Mucosa of stomach (tissue), 1 donor: Measurements from ENCODE around the gene PLEKHF1.

Source experiments
- H3K27me3 ChIP-seq: one replicate; pipeline ENCODE4 v1.7.0; 2013; ENCODE audit warnings: mild to moderate bottlenecking, low read length; ENCODE audit not compliant: control insufficient read depth, insufficient read depth
- H3K36me3 ChIP-seq: one replicate; pipeline ENCODE4 v1.7.0; 2013; ENCODE audit warnings: low read length; ENCODE audit not compliant: control insufficient read depth, insufficient read depth
- H3K4me1 ChIP-seq: one replicate; pipeline ENCODE4 v1.7.0; 2013; ENCODE audit warnings: mild to moderate bottlenecking, low read length; ENCODE audit not compliant: control insufficient read depth, insufficient read depth
- H3K4me3 ChIP-seq: one replicate; pipeline ENCODE4 v1.7.0; 2013; ENCODE audit warnings: low read length
- H3K9ac ChIP-seq: one replicate; pipeline ENCODE4 v1.7.0; 2013; ENCODE audit warnings: mild to moderate bottlenecking, low read length, moderate library complexity
- H3K9me3 ChIP-seq: one replicate; pipeline ENCODE4 v1.7.0; 2013; ENCODE audit warnings: mild to moderate bottlenecking, low read length, moderate library complexity; ENCODE audit not compliant: control insufficient read depth
- donor health status: Pancreatic carcinoma.

Gene PLEKHF1

GRCh38 chr19:29658221-29658991 is 6.9 kb upstream of the PLEKHF1 start:
- H3K36me3 ChIP-seq: no peaks in the 10 kb centered on the region
- no peak overlapping the region for H3K4me3 ChIP-seq
- no peak overlapping the region for H3K9ac ChIP-seq
- no peaks in the 10 kb centered on the region for H3K9me3 ChIP-seq
- peaks cover 6% of the 10 kb centered on the region for H3K27me3 ChIP-seq
- peaks cover 14% of the 10 kb centered on the region for H3K4me1 ChIP-seq

GRCh38 chr19:29660835-29661234 is 4.4 kb upstream of the PLEKHF1 start:
- peaks cover 8% of the 10 kb centered on the region for H3K27me3 ChIP-seq
- no peaks in the 10 kb centered on the region for H3K9me3 ChIP-seq
- no peak overlapping the region for H3K9ac ChIP-seq
- H3K4me1 ChIP-seq: peaks cover 22% of the 10 kb centered on the region
- H3K4me3 ChIP-seq: no peak overlapping the region
- no peaks in the 10 kb centered on the region for H3K36me3 ChIP-seq

GRCh38 chr19:29662278-29662603 is 3.0 kb upstream of the PLEKHF1 start:
- Histone ChIP-seq H3K4me1 (peaks cover 30% of the 10 kb centered on the region), H3K4me3 (no peak overlapping the region), H3K9me3 (no peaks in the 10 kb centered on the region), H3K9ac (no peak overlapping the region), H3K36me3 (no peaks in the 10 kb centered on the region), H3K27me3 (peaks cover 11% of the 10 kb centered on the region)

GRCh38 chr19:29662604-29663404 is 2.5 kb upstream of the PLEKHF1 start:
- Histone ChIP-seq H3K4me3 (no peak overlapping the region), H3K4me1 (peaks cover 34% of the 10 kb centered on the region)

GRCh38 chr19:29663861-29664752 is 1.2 kb upstream of the PLEKHF1 start:
- Histone ChIP-seq H3K4me1 (peaks cover 39% of the 10 kb centered on the region), H3K36me3 (no peaks in the 10 kb centered on the region), H3K9me3 (no peaks in the 10 kb centered on the region), H3K4me3 (no peak overlapping the region), H3K27me3 (peaks cover 11% of the 10 kb centered on the region), H3K9ac (no peak overlapping the region)

More at GRCh38 chr19:29662604-29663404, 2.5 kb upstream of the PLEKHF1 start:
- Histone ChIP-seq H3K9me3 (no peaks in the 10 kb centered on the region), H3K27me3 (peaks cover 11% of the 10 kb centered on the region), H3K36me3 (no peaks in the 10 kb centered on the region), H3K9ac (no peak overlapping the region)

GRCh38 chr19:29664753-29665214 is 477 bp upstream of the PLEKHF1 start:
- Histone ChIP-seq H3K27me3 (peaks cover 11% of the 10 kb centered on the region), H3K4me1 (peaks cover 39% of the 10 kb centered on the region), H3K36me3 (no peaks in the 10 kb centered on the region), H3K4me3 (peak overlapping the region; percentile 8), H3K9ac (peak overlapping the region; percentile 53), H3K9me3 (no peaks in the 10 kb centered on the region)

- Histone ChIP-seq H3K9me3 (no peaks in the 10 kb centered on the region), H3K36me3 (no peaks in the 10 kb centered on the region), H3K4me3 (peak overlapping the region; percentile 36), H3K9ac (peak overlapping the region; percentile 61), H3K27me3 (peaks cover 6% of the 10 kb centered on the region), H3K4me1 (peaks cover 39% of the 10 kb centered on the region)
These were observed 741 bp downstream of the PLEKHF1 start for GRCh38 chr19:29665826-29666577.

GRCh38 chr19:29666578-29667386 is 1.5 kb downstream of the PLEKHF1 start:
- Histone ChIP-seq H3K4me1 (peaks cover 39% of the 10 kb centered on the region), H3K9me3 (no peaks in the 10 kb centered on the region), H3K27me3 (peaks cover 5% of the 10 kb centered on the region), H3K4me3 (no peak overlapping the region), H3K9ac (peak overlapping the region; percentile 61), H3K36me3 (no peaks in the 10 kb centered on the region)

GRCh38 chr19:29667387-29667783 is 2.1 kb downstream of the PLEKHF1 start:
- H3K27me3 ChIP-seq: peaks cover 5% of the 10 kb centered on the region
- H3K9ac ChIP-seq: no peak overlapping the region

GRCh38 chr19:29667901-29668341 is 2.7 kb downstream of the PLEKHF1 start:
- peaks cover 5% of the 10 kb centered on the region for H3K27me3 ChIP-seq
- H3K4me1 ChIP-seq: peaks cover 30% of the 10 kb centered on the region
- H3K36me3 ChIP-seq: no peaks in the 10 kb centered on the region
- no peak overlapping the region for H3K9ac ChIP-seq
- H3K4me3 ChIP-seq: no peak overlapping the region
- no peaks in the 10 kb centered on the region for H3K9me3 ChIP-seq

More at GRCh38 chr19:29667387-29667783, 2.1 kb downstream of the PLEKHF1 start:
- Histone ChIP-seq H3K36me3 (no peaks in the 10 kb centered on the region), H3K4me3 (no peak overlapping the region), H3K4me1 (peaks cover 35% of the 10 kb centered on the region), H3K9me3 (no peaks in the 10 kb centered on the region)
